Body of pancreas (tissue), 4 donors: ENCODE measurements around the gene TASP1. TPM values are rescaled to one million over a fixed set of nuclear protein-coding genes. Genes with fewer than 3 reads are reported as not detected.

ENCODE experiments used
- ATAC-seq: fragments of 150-250 bp; one replicate; pipeline ENCODE4 v1.9.1; 2016
- DNase-seq, 4 donors: peaks; one replicate each; pipeline ENCODE4 v3.0.0-alpha.2; 2019
- H3K27ac ChIP-seq, 4 donors: fragments of 200-600 bp; sonication (generic); 1 replicate in 3 of 4; 2 replicates in 1 of 4; pipeline versions ENCODE4 v1.5.1 to v1.6.1; 2016 to 2019; ENCODE audit warnings: mild to moderate bottlenecking in 1 of 4, mixed read lengths in 1 of 4, moderate library complexity in 1 of 4
- H3K27me3 ChIP-seq, 2 donors: fragments of 200-600 bp; sonication (generic); one replicate each; pipeline ENCODE4 v1.6.0; 2016; ENCODE audit warnings: mild to moderate bottlenecking in 1 of 2
- H3K36me3 ChIP-seq, 2 donors: fragments of 200-600 bp; sonication (generic); replicated peaks in 1 of 2; 2 replicates each; pipeline ENCODE4 v1.5.1; 2016; ENCODE audit warnings: low read depth in 2 of 2; ENCODE audit not compliant: insufficient read depth in 1 of 2
- H3K4me1 ChIP-seq: fragments of 200-600 bp; sonication (generic); one replicate; pipeline ENCODE4 v1.6.0; 2016
- H3K4me3 ChIP-seq, 2 donors: fragments of 200-600 bp; sonication (generic); 1 replicate in 1 of 2; 2 replicates in 1 of 2; pipeline ENCODE4 v1.5.1; 2016 to 2019
- H3K9me3 ChIP-seq, 3 donors: fragments of 200-600 bp; sonication (generic); 1 replicate in 2 of 3; 2 replicates in 1 of 3; pipeline ENCODE4 v1.5.1; 2016
- CTCF ChIP-seq, 7 experiments: fragments of 450-650 bp in 4 of 7; fragments of 200-600 bp in 3 of 7; sonication (generic) in 3 of 7; IDR thresholded peaks; one replicate each; pipeline ENCODE4 v1.5.1; 2016 to 2019; ENCODE audit warnings: antibody characterized with exemption in 7 of 7
- POLR2A ChIP-seq, 3 donors: fragments of 450-650 bp; IDR thresholded peaks; one replicate each; pipeline ENCODE4 v1.6.1; 2016; ENCODE audit warnings: antibody characterized with exemption in 3 of 3, mild to moderate bottlenecking in 2 of 3
- WGBS, 2 donors: methylation state at CpG; one replicate each; pipeline ENCODE4 v1.1.5; 2017; 5-methylcytosine and 5-hydroxymethylcytosine counted together
- intact Hi-C: fragments of 100-400 bp; cut with DNase I; formaldehyde crosslinking; loops from one replicate; pipeline ENCODE4 v1.15.1; 2023
- total RNA-seq, 2 donors: library from RNA; depleted of rRNA; stranded (reverse); fragments of >200 nt; gene quantifications; one replicate each; pipeline ENCODE4 v1.1.0, GENCODE V29; 2016

TASP1 gene
- total RNA-seq, 2 donors from 2014 or later: 8.0 to 11.5 TPM

GRCh38 chr20:13554076-13554475 lies 84.7 kb downstream of the TASP1 start:
- TF ChIP-seq CTCF (IDR thresholded peaks at IDR 0.05) (no peak), POLR2A (IDR thresholded peaks at IDR 0.05) (no peak)
- intact Hi-C loops: no loop called here
- DNase-seq (no peak), ATAC-seq (no peak)
- WGBS, 2 donors: 72 to 73% methylated on average over 3 of the region's 3 CpGs
- no peaks in the 10 kb centered on the region for H3K4me1 ChIP-seq
- no peaks in the 10 kb centered on the region for H3K27me3 ChIP-seq
- no peaks in the 10 kb centered on the region for H3K36me3 ChIP-seq
- no peak overlapping the region for H3K27ac ChIP-seq
- no peak overlapping the region for H3K4me3 ChIP-seq
- H3K9me3 ChIP-seq: no peaks in the 10 kb centered on the region

GRCh38 chr20:13552061-13552460 lies 86.7 kb downstream of the TASP1 start:
- Histone ChIP-seq H3K27ac (no peak overlapping the region), H3K4me1 (no peaks in the 10 kb centered on the region), H3K9me3 (no peaks in the 10 kb centered on the region), H3K36me3 (no peaks in the 10 kb centered on the region), H3K4me3 (no peak overlapping the region), H3K27me3 (no peaks in the 10 kb centered on the region)
- intact Hi-C loops: no loop called here
- no peak for DNase-seq
- WGBS, 2 donors: 80 to 87% methylated on average over 5 of the region's 5 CpGs
- TF ChIP-seq CTCF (IDR thresholded peaks at IDR 0.05) (no peak), POLR2A (IDR thresholded peaks at IDR 0.05) (no peak)
- ATAC-seq: no peak

- Histone ChIP-seq H3K27me3 (no peaks in the 10 kb centered on the region), H3K9me3 (no peaks in the 10 kb centered on the region), H3K27ac (no peak overlapping the region), H3K4me3 (no peak overlapping the region), H3K4me1 (peaks cover 10% of the 10 kb centered on the region), H3K36me3 (no peaks in the 10 kb centered on the region)
- ATAC-seq: no peak
- DNase-seq: no peak
- intact Hi-C loops: no loop called here
- WGBS, 2 donors: 91 to 95% methylated on average over 1 of the region's 1 CpG
- TF ChIP-seq CTCF (IDR thresholded peaks at IDR 0.05) (no peak), POLR2A (IDR thresholded peaks at IDR 0.05) (no peak)
Measured at GRCh38 chr20:13549451-13549850, 89.3 kb downstream of the TASP1 start.

GRCh38 chr20:13546497-13547131 lies 92.1 kb downstream of the TASP1 start:
- intact Hi-C loops: no loop called here

More at GRCh38 chr20:13546497-13547131, 92.1 kb downstream of the TASP1 start:
- ATAC-seq (peak; percentile 59), DNase-seq (peak; percentile 69 to 86 (median 76))
- 5 to 8% methylated on average over 2 of the region's 2 CpGs for WGBS, 2 donors
- Histone ChIP-seq H3K27me3 (no peaks in the 10 kb centered on the region), H3K4me3 (no peak overlapping the region), H3K36me3 (no peaks in the 10 kb centered on the region), H3K9me3 (no peaks in the 10 kb centered on the region), H3K27ac (no peak overlapping the region), H3K4me1 (peaks cover 10% of the 10 kb centered on the region)
- no peak for TF ChIP-seq POLR2A (IDR thresholded peaks at IDR 0.05)
- peak; percentile 40 to 84 (median 71) for TF ChIP-seq CTCF (IDR thresholded peaks at IDR 0.05)
